Ishikawa (cell line): ENCODE measurements around the gene MRS2.

Experiments
- CEBPB ChIP-seq: IDR thresholded peaks from 2 replicates; pipeline ENCODE4 v1.6.1; 2012
- CREB1 ChIP-seq: IDR thresholded peaks from 2 replicates; pipeline ENCODE4 v1.6.1; 2012; ENCODE audit warnings: low read depth
- EGR1 ChIP-seq: IDR thresholded peaks from 2 replicates; pipeline ENCODE4 v1.6.1; 2012
- EP300 ChIP-seq: IDR thresholded peaks from 2 replicates; pipeline ENCODE4 v1.6.1; 2012; ENCODE audit warnings: borderline replicate concordance
- FOXM1 ChIP-seq: IDR thresholded peaks from 2 replicates; pipeline ENCODE4 v1.6.1; 2012; ENCODE audit warnings: low read depth, borderline replicate concordance
- MAX ChIP-seq: IDR thresholded peaks from 2 replicates; pipeline ENCODE4 v1.6.1; 2012
- NFIC ChIP-seq: IDR thresholded peaks from 2 replicates; pipeline ENCODE4 v1.6.1; 2012
- RAD21 ChIP-seq: IDR thresholded peaks from 2 replicates; pipeline ENCODE4 v1.6.1; 2012; ENCODE audit warnings: low read depth
- TAF1 ChIP-seq: IDR thresholded peaks from 2 replicates; pipeline ENCODE4 v1.6.1; 2012; ENCODE audit warnings: low read depth, mild to moderate bottlenecking
- TCF12 ChIP-seq: IDR thresholded peaks from 2 replicates; pipeline ENCODE4 v1.6.1; 2012; ENCODE audit warnings: low read depth
- TEAD4 ChIP-seq: IDR thresholded peaks from 2 replicates; pipeline ENCODE4 v1.6.1; 2012
- YY1 ChIP-seq: IDR thresholded peaks from 2 replicates; pipeline ENCODE4 v1.6.1; 2012; ENCODE audit warnings: low read depth
- ZBTB7A ChIP-seq: IDR thresholded peaks from 2 replicates; pipeline ENCODE4 v1.6.1; 2012; ENCODE audit warnings: low read depth

GRCh38 chr6:24441599-24441904 is 38.8 kb downstream of the MRS2 start:
- no peak for TF ChIP-seq RAD21
- no peak for TF ChIP-seq CREB1
- TF ChIP-seq TEAD4 = no peak
- TF ChIP-seq TAF1 = no peak
- no peak for TF ChIP-seq EGR1
- no peak for TF ChIP-seq YY1
- no peak for TF ChIP-seq MAX
- no peak for TF ChIP-seq ZBTB7A
- no peak for TF ChIP-seq NFIC
- TF ChIP-seq EP300 = no peak
- TF ChIP-seq CEBPB = no peak
- no peak for TF ChIP-seq FOXM1
- no peak for TF ChIP-seq TCF12
